Uterus (tissue), 4 donors: Measurements from ENCODE around the gene OR10A3. TPM values are rescaled to one million over a fixed set of nuclear protein-coding genes. Genes with fewer than 3 reads are reported as not detected.

Source experiments
- DNase-seq, 2 donors: peaks; one replicate each; pipeline ENCODE4 v3.0.0-alpha.2; 2019 to 2020
- H3K27ac ChIP-seq, 2 donors: fragments of 200-600 bp; sonication (generic); 1 replicate in 1 of 2; 2 replicates in 1 of 2; pipeline ENCODE4 v1.5.1; 2016 to 2018
- H3K27me3 ChIP-seq, 2 donors: fragments of 200-600 bp; sonication (generic); one replicate each; pipeline ENCODE4 v1.5.1; 2018 to 2019; ENCODE audit warnings: control low read depth in 1 of 2
- H3K36me3 ChIP-seq, 2 donors: fragments of 200-600 bp; sonication (generic); one replicate each; pipeline ENCODE4 v1.5.1; 2019; ENCODE audit warnings: control low read depth in 1 of 2
- H3K4me1 ChIP-seq, 2 donors: fragments of 200-600 bp; sonication (generic); one replicate each; pipeline ENCODE4 v1.5.1; 2018 to 2019; ENCODE audit warnings: control low read depth in 1 of 2
- H3K4me3 ChIP-seq, 2 donors: fragments of 200-600 bp; sonication (generic); 1 replicate in 1 of 2; 2 replicates in 1 of 2; pipeline ENCODE4 v1.5.1; 2018 to 2019; ENCODE audit warnings: mild to moderate bottlenecking in 1 of 2
- H3K9me3 ChIP-seq, 2 donors: fragments of 200-600 bp; sonication (generic); one replicate each; pipeline ENCODE4 v1.5.1; 2019; ENCODE audit warnings: control low read depth in 1 of 2
- CTCF ChIP-seq, 4 experiments: fragments of 200-600 bp in 2 of 4; fragments of 450-650 bp in 2 of 4; sonication (generic) in 2 of 4; IDR thresholded peaks; one replicate each; pipeline ENCODE4 v1.5.1; 2016 to 2019; ENCODE audit warnings: antibody characterized with exemption in 4 of 4, mild to moderate bottlenecking in 2 of 4, moderate library complexity in 1 of 4
- POLR2A ChIP-seq, 2 donors: fragments of 450-650 bp; IDR thresholded peaks; one replicate each; pipeline ENCODE4 v1.6.1; 2016; ENCODE audit warnings: antibody characterized with exemption in 2 of 2, mild to moderate bottlenecking in 1 of 2, moderate library complexity in 1 of 2
- intact Hi-C: fragments of 100-400 bp; cut with DNase I; formaldehyde crosslinking; loops from one replicate; pipeline ENCODE4 v1.15.1; 2023; ENCODE audit warnings: low total_unique reads
- total RNA-seq, 4 donors: library from RNA; depleted of rRNA in 3 of 4; stranded (reverse); fragments of >200 nt in 3 of 4; gene quantifications; one replicate each; pipeline versions ENCODE4 v1.1.0 to v1.2.4, GENCODE V29; 2014 to 2023
- donor health status: DM: yes; HTN: yes; CAD: no.

Gene OR10A3
- total RNA-seq, 4 donors from 2014 or later = not detected

- Histone ChIP-seq H3K27me3 (no peaks in the 10 kb centered on the region), H3K4me3 (no peak overlapping the region), H3K36me3 (no peaks in the 10 kb centered on the region), H3K4me1 (no peaks in the 10 kb centered on the region), H3K9me3 (no peaks in the 10 kb centered on the region), H3K27ac (no peak overlapping the region)
- intact Hi-C loops = no loop called here
- TF ChIP-seq CTCF (IDR thresholded peaks at IDR 0.05) (no peak), POLR2A (IDR thresholded peaks at IDR 0.05) (no peak)
- no peak for DNase-seq
Measured at GRCh38 chr11:7901319-7901854, 40.1 kb downstream of the OR10A3 start.

- intact Hi-C loops = no loop called here
- TF ChIP-seq POLR2A (IDR thresholded peaks at IDR 0.05) = no peak
- TF ChIP-seq CTCF (IDR thresholded peaks at IDR 0.05) = no peak
- Histone ChIP-seq H3K9me3 (no peaks in the 10 kb centered on the region), H3K27ac (no peak overlapping the region), H3K4me1 (no peaks in the 10 kb centered on the region), H3K27me3 (no peaks in the 10 kb centered on the region), H3K36me3 (no peaks in the 10 kb centered on the region), H3K4me3 (no peak overlapping the region)
- DNase-seq = no peak
Measured at GRCh38 chr11:7900686-7901085, 40.8 kb downstream of the OR10A3 start.

- Histone ChIP-seq H3K27ac (no peak overlapping the region), H3K4me3 (no peak overlapping the region), H3K9me3 (no peaks in the 10 kb centered on the region), H3K4me1 (no peaks in the 10 kb centered on the region), H3K27me3 (no peaks in the 10 kb centered on the region), H3K36me3 (no peaks in the 10 kb centered on the region)
- intact Hi-C loops = no loop called here
- no peak for DNase-seq
- no peak for TF ChIP-seq POLR2A (IDR thresholded peaks at IDR 0.05)
- TF ChIP-seq CTCF (IDR thresholded peaks at IDR 0.05) = no peak
Measured at GRCh38 chr11:7899418-7899817, 42.1 kb downstream of the OR10A3 start.

GRCh38 chr11:7898666-7899283, 42.7 kb downstream of the OR10A3 start:
- intact Hi-C loops = no loop called here
- Histone ChIP-seq H3K27ac (no peak overlapping the region), H3K27me3 (no peaks in the 10 kb centered on the region), H3K9me3 (no peaks in the 10 kb centered on the region), H3K36me3 (no peaks in the 10 kb centered on the region), H3K4me1 (no peaks in the 10 kb centered on the region), H3K4me3 (no peak overlapping the region)
- DNase-seq = no peak
- TF ChIP-seq CTCF (IDR thresholded peaks at IDR 0.05) (no peak), POLR2A (IDR thresholded peaks at IDR 0.05) (no peak)

- intact Hi-C loops = no loop called here
- H3K4me1 ChIP-seq = no peaks in the 10 kb centered on the region
- H3K27me3 ChIP-seq = no peaks in the 10 kb centered on the region
- no peak overlapping the region for H3K4me3 ChIP-seq
- DNase-seq = no peak
- TF ChIP-seq CTCF (IDR thresholded peaks at IDR 0.05) (no peak), POLR2A (IDR thresholded peaks at IDR 0.05) (no peak)
- no peaks in the 10 kb centered on the region for H3K9me3 ChIP-seq
- no peaks in the 10 kb centered on the region for H3K36me3 ChIP-seq
- H3K27ac ChIP-seq = no peak overlapping the region
Measured at GRCh38 chr11:7896009-7896785, 45.3 kb downstream of the OR10A3 start.
